CD4-positive, alpha-beta T cell treated with Interleukin-2 at 100 ng/mL for 4 hours (primary cell): ENCODE measurements around the gene TCF3.

Experiments
- DNase-seq: peaks from one replicate; pipeline ENCODE4 v3.0.0-alpha.2; 2020; ENCODE audit warnings: low spot score

TCF3 gene

GRCh38 chr19:1609680-1610474 lies 42.5 kb downstream of the TCF3 start:
- DNase-seq: no peak

- peak; percentile 12 for DNase-seq
These were observed 43.4 kb downstream of the TCF3 start for GRCh38 chr19:1609103-1609396.

- DNase-seq: peak; percentile 40
These were observed 43.9 kb downstream of the TCF3 start for GRCh38 chr19:1608359-1609102.

- DNase-seq: no peak
These were observed 46.2 kb downstream of the TCF3 start for GRCh38 chr19:1606138-1606651.

GRCh38 chr19:1605236-1606137 lies 46.9 kb downstream of the TCF3 start, which contains the start of gene UQCR11:
TSS of gene UQCR11 (minus strand) at chr19:1605462. CDS start at chr19:1605409, 53 bp downstream.
- DNase-seq: peak; percentile 91

GRCh38 chr19:1602091-1602707 lies 50.2 kb downstream of the TCF3 start:
- no peak for DNase-seq

GRCh38 chr19:1601613-1602064 lies 50.8 kb downstream of the TCF3 start:
- no peak for DNase-seq

GRCh38 chr19:1599460-1599846 lies 53.0 kb downstream of the TCF3 start:
- DNase-seq: no peak

- no peak for DNase-seq
These were observed 53.5 kb downstream of the TCF3 start for GRCh38 chr19:1598777-1599459.

GRCh38 chr19:1593501-1593772 lies 59.0 kb downstream of the TCF3 start:
- DNase-seq: no peak

- peak; percentile 87 for DNase-seq
These were observed 59.5 kb downstream of the TCF3 start, which contains the start of gene MBD3 for GRCh38 chr19:1592755-1593500. TSS of gene MBD3 (minus strand) at chr19:1592865. CDS start at chr19:1592631, 234 bp downstream.

GRCh38 chr19:1592024-1592754 lies 60.2 kb downstream of the TCF3 start:
- peak; percentile 84 for DNase-seq

- no peak for DNase-seq
These were observed 60.9 kb downstream of the TCF3 start for GRCh38 chr19:1591421-1592023.

GRCh38 chr19:1590641-1591397 lies 61.6 kb downstream of the TCF3 start:
- DNase-seq: peak; percentile 18

GRCh38 chr19:1587872-1588271 lies 64.5 kb downstream of the TCF3 start:
- no peak for DNase-seq

GRCh38 chr19:1585243-1585580 lies 67.2 kb downstream of the TCF3 start:
- DNase-seq: no peak

GRCh38 chr19:1584500-1585242 lies 67.7 kb downstream of the TCF3 start:
- no peak for DNase-seq

GRCh38 chr19:1582201-1582600 lies 70.2 kb downstream of the TCF3 start:
- no peak for DNase-seq
